ENCODE data around the gene SPNS2.
"Not testable (repeated sequence)": the region's sequence is repeated elsewhere in the genome, so short reads cannot be mapped to it uniquely, and the experiment has no call there.

The SPNS2 gene

DNA sequence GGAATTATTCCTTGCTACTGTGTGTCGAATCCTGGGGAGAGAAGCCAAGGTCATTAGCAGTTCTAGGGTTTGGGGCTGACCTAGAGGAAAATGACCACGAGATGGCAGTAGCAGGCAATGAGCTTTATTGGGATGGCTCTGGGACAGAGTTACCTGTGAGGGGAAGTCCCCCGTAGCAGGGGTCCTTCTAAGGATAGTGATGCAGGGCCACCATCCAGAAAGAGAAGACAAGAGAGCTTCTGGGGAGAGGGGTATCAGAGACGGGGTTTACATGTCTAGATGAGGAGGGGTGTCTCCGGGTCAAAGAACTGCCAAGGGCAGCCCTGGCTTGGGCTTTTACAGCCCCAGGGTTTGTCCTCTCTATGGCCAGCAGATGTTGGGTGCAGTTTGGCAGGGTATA is 68.1 kb downstream of the SPNS2 start:
- DNase-seq (ENCODE audit: low read depth, low spot score): no peak

DNA sequence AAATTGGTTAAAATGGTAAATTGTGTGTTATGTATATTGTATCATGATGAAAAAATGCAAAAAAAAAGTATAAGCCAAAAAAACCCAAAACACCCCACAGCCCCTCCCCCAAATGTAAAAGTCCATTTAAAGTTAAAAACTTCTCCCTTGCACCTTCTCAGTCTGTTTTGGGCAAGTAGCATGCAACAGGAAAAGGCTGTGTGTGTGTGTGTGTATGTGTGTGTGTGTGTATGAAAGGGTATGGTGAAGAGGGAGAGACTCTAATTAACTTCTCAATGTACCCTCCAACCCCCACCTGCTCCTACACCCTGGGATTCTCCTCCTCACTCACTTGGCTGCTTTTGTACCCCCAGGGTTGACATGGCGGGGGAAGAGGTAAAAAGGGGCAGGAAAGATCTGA is 70.9 kb downstream of the SPNS2 start:
- DNase-seq (ENCODE audit: low read depth, low spot score): no peak

DNA sequence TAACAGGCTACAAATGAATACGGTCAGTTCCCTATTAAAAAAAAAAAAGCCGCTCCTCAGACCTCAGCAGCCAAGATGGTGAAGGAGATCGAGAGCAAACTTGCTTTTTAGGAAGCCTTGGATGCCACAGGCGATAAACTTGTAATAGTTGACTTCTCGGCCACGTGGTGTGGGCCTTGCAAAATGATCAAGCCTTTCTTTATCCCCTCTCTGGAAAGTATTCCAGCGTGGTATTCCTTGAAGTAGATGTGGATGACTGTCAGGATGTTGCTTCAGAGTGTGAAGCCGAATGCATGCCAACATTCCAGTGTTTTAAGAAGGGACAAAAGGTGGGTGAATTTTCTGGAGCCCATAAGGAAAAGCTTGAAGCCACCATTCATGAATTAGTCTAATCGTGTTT is 73.5 kb downstream of the SPNS2 start:
- DNase-seq (ENCODE audit: low read depth, low spot score): no peak

DNA sequence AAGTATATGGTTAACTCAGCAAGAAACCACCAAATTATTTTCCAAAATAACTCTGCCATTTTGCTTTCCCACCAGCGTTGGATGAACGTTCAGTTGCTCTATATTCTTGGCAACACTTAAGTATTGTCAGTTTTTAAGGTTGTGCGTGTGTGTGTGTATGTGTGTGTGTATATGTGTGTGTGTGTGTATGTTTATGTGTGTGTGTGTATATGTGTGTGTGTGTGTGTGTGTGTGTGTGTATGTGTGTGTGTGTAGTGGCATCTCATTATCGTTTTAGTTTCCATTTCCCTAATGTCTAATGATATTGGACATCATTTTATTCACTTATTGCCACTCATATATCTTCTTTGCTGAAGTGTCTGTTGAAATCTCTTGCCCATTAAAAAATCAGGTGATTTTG is 74.4 kb downstream of the SPNS2 start:
- no peak for DNase-seq (ENCODE audit: low read depth, low spot score)

DNA sequence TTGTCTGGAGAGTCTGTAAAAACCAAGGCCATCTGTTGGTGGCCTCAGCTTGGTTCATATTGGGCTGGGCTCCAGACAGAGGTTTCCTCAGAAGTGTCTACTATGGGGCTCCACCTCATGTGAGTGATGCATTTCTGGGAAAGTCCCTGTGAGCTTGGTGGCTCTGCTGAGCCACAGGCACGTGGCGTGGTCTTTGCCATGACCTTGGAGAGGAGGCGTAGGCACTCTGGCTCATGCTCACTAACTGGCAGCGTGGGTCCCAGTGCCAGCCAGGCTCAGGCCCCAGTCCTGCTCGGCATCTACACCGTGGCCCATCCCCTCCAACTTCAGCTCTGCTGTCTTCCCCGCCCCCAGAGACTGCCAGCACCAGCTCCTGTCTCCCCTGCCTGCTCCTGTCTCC is 75.0 kb downstream of the SPNS2 start:
- DNase-seq (ENCODE audit: low read depth, low spot score): no peak

DNA sequence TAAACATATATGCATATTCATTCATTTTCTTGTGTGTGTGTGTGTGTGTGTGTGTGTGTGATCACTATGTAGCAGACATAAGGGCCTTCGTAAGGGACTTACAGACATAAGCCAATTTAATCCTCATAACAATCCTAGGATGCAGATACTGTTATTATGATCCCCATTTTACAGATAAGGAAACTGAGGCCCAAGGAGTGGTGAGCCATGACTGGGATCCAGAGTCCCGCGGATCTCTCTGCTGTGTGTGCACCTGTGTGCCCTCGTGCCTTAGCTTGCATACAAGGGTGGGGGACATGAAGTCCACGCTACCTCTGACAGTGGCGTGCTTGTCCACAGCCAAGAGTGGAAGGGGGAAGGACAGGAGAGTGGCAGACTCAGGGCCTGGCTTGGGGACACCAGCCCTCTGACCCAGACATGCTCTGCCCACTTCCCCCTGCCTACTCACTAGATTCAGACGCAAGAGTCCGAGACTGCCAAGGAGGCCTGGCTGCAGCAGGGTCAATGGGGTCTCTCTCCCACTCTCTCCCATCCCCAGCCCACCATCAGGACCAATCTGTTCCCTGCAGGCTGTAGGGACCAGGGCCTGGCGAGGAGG is 75.9 kb downstream of the SPNS2 start:
- DNase-seq (ENCODE audit: low read depth, low spot score): no peak

DNA sequence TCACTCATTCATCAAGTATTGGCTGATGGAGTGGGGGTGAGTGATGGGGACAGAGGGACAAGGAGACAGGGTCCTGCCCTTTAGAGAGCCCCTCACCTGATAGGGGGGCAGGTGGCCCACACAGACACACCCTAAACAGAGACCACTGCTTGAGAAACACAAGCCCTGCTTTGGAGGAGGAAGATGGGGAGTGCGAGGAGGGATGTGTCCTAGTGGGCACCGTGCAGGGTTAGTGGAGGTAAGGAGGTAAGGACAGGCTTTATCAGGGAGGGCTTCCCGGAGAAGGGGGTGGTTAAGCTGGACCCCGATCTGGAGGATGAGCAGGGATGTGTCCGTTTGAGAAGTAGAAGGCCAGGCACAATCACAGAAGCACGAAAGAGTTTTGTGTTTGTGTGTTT is 77.5 kb downstream of the SPNS2 start:
- DNase-seq (ENCODE audit: low read depth, low spot score): no peak

DNA sequence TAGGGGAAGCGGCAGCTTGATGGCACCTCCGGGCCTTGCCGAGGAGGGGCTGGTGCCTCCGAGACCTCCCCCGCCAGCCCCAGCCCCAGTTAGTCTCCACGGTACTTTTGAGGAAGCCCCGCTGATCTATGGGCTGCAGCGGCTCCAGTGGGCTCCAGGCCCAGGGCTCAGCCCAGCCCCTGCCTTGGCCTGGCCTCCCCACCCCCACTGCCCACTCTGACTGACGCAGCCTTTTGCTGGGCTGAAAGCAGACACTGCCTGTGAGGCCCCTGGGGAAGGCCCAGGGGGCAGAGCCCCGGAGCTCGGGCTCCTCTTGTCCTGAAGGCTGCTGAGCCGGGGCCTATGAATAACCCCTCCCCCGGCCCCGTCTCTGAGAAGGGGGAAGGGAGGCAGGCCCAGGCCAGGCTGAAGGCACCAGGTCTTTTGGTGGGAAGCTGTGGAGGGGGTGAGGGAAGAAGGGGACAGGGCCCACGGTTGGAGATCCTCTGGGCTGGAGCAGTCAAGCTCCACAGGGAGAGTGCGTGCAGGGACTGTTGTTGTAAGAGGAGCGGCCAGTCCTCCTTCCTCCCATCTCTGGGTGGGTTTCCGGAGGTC is 78.1 kb downstream of the SPNS2 start:
- DNase-seq (ENCODE audit: low read depth, low spot score): no peak

DNA sequence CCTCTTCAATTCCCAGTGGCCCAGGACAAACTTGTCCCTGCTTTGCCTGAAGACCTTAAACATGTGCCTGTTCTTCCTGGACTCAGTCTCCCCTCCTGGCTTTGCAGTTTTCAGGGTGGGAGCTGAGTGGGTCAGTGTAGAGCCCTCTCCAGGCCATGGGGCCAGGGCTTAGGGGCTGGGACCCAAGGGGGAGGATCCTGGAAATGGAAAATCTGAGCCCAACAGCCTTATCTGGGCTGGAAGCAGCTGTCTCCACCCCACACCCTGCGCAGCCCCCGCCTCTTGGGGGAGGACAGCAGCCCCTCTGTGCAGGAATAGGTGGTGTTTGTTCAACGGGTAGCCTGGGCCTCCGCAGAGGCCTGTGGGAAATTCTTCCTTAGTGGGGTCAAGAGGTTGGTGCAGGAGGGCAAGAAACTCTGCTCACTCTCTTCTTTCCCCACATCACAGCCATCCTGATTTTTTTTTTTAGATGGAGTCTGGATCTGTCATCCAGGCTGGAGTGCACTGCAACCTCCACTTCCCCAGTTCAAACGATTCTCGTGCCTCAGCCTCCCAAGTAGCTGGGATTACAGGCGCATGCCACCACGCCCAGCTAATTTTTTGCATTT is 78.8 kb downstream of the SPNS2 start:
- DNase-seq (ENCODE audit: low read depth, low spot score): no peak

DNA sequence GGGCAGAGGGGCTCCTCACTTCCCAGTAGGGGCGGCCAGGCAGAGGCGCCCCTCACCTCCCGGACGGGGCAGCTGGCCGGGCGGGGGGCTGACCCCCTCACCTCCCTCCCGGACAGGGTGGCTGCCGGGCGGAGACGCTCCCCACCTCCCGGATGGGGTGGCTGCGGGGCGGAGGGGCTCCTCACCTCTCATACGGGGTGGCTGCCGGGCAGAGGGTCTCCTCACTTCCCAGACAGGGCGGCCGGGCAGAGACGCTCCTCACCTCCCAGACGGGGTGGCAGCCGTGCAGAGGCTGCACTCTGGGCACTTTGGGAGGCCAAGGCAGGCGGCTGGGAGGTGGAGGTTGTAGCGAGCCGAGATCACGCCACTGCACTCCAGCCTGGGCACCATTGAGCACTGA is 79.7 kb downstream of the SPNS2 start:
- DNase-seq (ENCODE audit: low read depth, low spot score): not testable (repeated sequence)

DNA sequence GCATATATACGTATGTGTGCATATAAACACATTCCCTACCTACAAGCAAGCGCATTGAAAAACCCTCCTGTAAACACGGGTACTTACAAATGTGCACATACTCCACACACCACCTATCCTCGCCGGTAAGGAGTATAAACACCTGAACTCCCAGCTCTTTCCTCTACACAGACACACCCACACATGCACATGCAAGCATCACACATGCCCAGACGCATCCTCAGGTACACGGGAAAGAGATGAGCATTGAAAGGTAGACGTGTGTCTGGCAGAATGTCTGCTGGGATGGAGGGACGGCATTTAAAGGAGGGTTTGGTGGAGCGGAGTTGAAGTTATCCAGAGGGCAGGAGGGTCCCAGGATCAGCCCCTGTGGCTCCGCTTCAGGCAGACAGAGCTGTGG is 81.0 kb downstream of the SPNS2 start:
- DNase-seq (ENCODE audit: low read depth, low spot score): no peak

DNA sequence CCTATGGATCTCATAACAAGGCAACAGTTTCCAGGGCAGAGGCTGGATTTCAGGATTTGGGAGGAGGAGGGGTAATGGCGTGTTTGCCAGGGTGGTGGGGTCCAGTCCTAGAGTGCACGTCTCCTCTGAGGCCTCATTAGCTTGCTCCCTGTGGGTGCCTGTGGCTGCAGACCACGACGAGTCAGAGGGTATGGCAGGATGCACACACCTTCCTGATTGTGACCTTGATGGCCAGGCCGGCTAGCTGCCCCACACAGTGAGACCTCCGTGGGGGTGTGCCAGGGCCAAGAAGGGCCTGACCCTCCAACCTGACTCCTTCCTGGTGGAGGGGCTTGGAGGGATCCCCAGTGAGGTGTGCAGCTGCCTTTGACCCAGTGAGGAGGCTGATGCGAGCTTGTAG is 81.6 kb downstream of the SPNS2 start:
- DNase-seq (ENCODE audit: low read depth, low spot score): no peak

DNA sequence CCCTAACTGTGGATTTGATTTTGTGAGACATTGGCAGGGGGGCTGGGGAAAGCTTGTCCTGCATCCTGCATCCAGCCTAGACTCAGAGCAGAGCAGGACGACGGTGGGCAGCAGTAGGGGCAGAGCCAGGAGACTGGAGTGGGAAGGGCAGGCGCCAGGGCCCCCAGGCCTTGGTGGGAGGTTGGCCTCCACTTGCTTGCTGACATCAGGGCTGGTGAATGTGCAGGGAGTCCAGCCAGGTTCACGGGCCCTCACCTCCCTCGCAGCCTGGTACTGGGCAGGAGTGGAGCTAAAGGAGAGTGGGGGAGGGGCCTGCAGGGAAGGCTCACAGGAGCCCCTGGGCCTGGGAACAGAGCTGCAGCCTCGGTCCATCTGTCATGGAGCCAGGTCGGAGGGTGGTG is 83.4 kb downstream of the SPNS2 start:
- no peak for DNase-seq (ENCODE audit: low read depth, low spot score)

DNA sequence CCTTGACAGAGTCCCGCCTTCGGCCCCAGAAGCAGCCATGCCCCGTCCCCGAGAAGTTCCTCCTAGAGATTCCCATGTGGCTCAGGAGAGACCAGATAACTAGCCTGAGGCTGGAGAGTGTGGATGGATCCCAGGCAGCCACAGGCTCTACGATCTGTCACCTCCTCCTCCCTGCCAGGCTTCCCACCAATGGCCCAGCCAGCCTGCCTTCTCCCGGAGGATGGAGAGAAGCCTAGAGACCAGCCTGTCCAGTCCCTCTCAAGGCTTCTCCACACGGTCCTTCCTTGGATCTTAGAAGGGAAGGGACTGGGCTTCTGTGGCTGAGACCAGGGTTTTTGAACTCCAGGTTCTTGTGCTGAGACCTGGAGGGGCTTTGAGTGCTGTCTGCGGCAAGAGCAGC is 84.0 kb downstream of the SPNS2 start:
- DNase-seq (ENCODE audit: low read depth, low spot score): no peak

DNA sequence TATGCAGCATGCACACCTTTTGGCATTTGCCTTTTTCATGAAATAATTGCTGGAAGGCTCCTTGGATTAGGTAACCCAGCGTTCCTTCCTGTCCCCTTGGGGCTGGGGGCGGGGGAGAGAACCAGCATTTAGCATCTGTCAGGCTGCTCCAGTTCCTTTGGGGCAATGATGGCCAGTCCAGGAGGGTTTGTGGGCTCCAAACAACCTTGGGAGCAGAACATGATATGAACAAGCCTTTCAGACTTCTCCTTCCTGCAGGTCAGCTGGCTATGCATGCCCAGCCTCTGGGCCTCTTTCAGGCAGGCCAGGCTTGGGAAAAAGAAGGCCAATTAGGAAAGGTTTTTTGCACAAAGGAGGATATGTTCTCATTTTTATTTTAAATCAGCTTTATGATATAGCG is 84.5 kb downstream of the SPNS2 start:
- no peak for DNase-seq (ENCODE audit: low read depth, low spot score)

DNA sequence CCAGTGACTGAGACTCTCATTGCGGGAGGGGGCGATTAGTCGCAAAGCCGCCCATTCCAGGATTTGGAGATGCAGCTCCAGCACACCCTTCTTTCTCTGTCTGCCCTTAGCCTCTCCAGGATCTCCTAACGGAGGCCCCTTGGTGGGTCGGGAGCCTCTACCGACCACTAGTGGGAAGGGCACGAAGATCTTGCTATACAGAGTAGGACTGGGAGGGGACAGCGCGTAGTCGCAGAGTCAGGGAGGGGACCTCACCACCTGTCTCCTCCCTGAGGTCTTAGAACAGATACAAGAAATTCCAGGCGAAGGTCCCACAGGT is 85.1 kb downstream of the SPNS2 start:
- no peak for DNase-seq (ENCODE audit: low read depth, low spot score)

DNA sequence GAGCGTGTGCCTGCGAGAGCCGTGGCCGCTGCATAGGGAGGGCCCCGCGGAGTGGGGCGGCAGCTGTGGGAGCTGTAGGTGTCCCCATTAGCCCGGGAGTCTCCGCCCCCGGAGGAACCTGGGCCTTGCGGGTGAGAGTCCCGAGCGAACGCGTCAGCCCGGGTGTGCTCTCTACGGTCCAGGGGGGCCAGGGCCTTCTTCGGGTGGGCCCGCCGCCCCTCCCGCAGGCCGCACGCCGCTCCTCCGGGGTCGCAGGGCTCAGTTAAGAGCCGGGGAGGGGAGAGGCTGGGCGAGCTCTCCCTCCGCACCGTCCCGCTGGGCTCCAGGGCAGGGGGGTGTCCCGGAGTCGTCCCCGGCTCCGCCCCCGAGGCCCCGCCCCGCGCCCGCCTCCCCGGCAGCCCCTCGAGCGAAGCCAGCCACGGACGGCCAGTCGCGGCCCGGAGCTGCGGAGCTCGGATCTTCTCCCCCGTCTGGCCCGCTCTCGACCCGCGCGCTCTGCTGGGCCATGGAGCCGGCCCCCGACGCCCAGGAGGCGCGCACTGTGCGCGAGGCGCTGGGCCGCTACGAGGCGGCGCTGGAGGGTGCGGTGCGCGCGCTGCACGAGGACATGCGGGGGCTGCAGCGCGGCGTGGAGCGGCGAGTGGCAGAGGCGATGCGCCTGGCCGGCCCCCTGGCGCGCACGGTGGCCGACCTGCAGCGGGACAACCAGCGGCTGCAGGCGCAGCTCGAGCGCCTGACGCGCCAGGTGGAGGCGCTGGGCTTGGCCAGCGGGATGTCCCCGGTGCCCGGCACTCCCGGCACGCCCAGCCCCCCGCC is 85.6 kb downstream of the SPNS2 start, which contains the start of gene SMTNL2:
Gene SMTNL2, plus strand, starts transcription at position 429 of the 816 bp plus-strand sequence. Its CDS starts 77 bp downstream, at position 506.
- DNase-seq (ENCODE audit: low read depth, low spot score): no peak

DNA sequence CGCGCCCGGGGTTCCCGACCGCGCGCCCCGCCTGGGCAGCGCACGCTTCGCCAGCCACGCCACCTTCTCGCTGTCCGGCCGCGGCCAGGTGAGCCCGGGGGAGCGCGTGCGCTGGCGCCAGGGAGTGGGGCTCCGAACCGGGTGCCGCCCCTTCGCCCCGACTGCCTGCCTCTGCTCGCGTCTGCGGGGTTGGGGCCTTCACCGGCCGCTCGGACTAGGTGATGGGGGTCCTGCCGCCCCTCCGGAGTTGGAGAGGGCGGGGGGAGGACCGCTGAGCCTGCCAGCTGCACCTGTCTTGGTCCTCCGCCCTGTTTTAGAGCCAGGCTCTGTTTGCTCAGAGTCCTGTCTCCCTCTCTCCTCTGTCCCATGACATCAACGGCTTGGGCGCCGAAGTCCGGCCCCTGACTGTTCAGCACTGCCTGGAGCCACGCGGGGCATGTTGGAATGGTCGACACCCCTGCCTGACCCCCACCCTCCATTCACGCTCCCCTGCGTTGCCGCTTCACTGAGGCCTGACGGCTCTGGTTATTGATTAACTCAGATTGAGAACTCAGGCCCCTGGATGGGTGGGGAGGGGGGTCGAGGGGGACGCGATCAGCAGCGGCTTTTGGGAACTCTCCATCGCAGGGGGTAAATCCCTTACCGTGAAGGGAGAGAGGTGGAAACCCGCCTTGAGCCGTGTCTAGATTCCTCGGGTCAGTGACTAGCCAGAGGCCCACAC is 86.4 kb downstream of the SPNS2 start:
- DNase-seq (ENCODE audit: low read depth, low spot score): no peak

DNA sequence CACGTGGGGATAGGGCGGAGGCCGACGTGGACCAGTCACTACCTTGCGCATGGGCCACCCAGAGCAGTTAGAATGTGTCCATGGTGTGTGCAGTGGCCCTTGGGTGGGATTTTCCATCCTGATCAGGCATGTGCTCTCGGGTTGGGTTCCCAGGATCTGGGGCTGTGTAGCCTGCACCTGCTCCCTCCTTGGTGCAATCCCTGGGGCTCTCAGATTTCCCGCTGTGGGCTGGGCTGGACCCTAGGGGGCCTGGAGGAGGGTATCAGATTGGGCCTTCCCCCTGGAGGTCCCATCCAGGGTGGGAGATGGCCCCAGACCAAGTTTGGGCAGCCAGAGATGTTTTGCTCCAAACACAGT is 86.9 kb downstream of the SPNS2 start:
- DNase-seq (ENCODE audit: low read depth, low spot score): no peak

DNA sequence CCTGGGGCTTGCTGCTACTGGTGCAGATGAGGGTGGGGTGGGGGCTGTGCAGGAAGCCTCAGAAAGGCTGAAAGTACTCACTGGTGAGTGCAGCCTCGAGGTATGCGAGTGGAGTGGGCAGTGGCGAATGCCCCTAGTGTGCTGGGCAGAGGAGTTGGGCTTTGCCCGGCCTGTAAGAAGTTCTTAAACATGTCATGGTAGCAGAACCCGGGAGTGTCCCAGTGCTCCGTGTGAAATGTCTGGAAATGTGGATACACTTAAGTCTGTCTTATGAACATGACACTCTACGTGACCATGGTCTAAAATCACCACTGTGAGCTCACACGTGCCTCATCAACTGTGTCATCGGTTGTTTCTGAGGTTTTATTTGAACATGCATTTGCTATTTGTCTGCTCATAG is 87.4 kb downstream of the SPNS2 start:
- no peak for DNase-seq (ENCODE audit: low read depth, low spot score)

DNA sequence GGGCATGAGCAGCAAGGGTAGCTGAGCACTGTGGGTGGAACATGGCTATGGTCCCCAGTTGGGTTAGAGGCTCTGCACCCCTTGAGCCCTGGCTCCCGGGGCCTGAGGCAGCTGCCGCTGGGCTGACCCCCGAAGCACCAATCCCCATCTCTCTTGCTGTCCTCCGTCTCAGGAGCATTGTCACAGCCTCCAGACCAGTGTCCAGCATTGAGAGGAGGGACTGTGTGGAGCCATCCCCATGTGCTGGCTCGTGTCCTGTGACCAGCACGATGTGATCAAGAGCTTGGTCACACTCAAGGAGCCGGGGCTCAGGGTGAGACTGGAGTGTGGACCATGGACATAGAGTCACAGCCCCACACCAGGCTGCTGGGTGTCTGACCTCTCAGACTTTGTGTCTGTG is 88.5 kb downstream of the SPNS2 start:
- DNase-seq (ENCODE audit: low read depth, low spot score): no peak

DNA sequence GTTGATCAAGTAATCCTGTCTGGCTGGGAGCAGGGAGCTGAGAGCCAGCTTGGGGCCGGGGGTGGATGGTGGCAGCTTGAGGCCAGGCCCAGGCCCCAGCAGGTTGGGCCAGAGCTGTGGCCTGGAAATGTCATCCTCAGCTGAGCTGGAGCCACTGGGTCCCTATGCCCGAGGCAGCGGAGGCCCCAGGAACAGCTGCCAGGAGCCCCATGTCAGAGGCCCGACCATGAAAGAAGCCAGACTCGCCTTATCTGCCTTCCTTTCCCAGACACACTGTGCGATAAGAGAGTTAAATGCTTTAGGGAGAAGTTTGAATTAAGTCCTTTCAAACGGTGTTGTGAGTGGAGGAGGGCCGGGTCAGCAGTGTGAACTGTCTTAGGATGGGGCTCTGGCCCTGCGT is 89.1 kb downstream of the SPNS2 start:
- no peak for DNase-seq (ENCODE audit: low read depth, low spot score)

Measured in iPS DF 19.7 (cell line).